M059J (cell line): ENCODE measurements around the gene NEURL1. TPM values are rescaled to one million over a fixed set of nuclear protein-coding genes. Genes with fewer than 3 reads are reported as not detected.

ENCODE experiments used
- DNase-seq: peaks from one replicate; pipeline ENCODE4 v3.0.0-alpha.2; 2012; ENCODE audit warnings: low read depth
- total RNA-seq: library from RNA; depleted of rRNA; stranded (reverse); fragments of >200 nt; shearing (Covaris generic); gene quantifications from 2 replicates; pipeline ENCODE4 v1.2.3, GENCODE V29; 2014

Gene NEURL1
- total RNA-seq, 1 experiment from 2014 or later: 19.9 TPM

DNA sequence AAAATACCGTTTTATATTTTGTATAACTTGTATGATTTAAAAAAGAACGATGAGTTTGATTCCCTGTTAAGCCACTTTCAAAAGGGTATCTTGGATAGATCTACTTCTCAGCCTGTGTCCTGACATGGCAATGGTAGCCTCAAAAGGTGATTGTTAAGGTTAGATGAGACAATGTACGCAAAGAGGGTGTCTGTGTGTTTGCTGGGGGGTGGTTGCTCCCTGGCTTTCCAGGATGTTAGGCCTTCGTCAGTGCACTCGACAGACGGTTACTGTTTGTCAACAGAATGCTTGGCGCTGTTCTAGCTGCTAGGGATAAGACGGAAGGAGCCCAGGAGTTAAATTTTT lies 90.3 kb downstream of the NEURL1 start:
- DNase-seq: no peak

DNA sequence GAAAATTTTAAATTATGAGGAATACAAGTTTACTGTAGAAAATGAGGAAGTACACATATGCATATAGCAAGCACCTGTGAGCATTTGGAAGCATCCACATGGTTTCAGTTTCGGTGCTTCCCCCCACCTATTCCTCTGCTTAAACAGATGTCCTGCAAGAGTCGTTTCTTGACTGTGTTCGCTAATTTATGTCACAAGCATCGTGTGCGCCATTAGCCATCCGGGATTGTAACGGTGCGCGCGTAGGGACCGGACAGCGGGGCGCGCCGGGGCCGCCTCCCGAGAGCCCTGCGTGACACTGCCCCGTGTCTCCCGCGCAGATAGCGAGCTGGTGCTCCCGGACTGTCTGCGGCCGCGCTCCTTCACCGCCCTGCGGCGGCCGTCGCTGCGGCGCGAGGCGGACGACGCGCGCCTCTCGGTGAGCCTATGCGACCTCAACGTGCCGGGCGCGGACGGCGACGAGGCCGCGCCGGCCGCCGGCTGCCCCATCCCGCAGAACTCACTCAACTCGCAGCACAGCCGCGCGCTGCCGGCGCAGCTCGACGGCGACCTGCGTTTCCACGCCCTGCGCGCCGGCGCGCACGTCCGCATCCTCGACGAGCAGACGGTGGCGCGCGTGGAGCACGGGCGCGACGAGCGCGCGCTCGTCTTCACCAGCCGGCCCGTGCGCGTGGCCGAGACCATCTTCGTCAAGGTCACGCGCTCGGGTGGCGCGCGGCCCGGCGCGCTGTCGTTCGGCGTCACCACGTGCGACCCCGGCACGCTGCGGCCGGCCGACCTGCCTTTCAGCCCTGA lies 90.9 kb downstream of the NEURL1 start:
- DNase-seq: no peak

GRCh38 chr10:103585011-103585405 lies 91.5 kb downstream of the NEURL1 start:
- DNase-seq: no peak

GRCh38 chr10:103587073-103587472 lies 93.6 kb downstream of the NEURL1 start:
- no peak for DNase-seq

DNA sequence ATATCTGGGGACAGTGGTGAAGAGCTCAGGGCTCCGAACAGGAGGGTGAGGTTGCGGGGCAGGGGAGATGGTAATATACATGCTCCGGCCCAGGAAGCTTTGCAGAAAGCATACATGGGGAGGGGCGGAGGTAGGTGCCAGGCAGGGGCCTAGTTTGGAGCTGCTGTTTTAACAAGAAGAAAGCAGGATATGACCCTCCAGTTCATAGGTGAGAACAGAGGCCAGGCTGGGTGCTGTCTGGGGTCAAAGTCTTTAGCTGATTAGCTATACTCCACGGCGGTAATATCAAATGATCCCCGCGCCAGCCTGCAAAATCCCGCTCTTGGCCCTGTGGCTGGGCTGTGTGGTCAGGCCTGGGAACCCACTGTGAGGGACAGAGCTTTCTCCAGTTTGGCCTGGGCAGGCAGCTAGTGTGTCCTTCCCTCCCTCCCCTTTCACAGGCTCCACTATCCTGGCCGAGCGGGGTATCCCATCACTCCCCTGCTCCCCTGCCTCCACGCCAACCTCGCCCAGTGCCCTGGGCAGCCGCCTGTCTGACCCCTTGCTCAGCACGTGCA lies 95.6 kb downstream of the NEURL1 start:
- DNase-seq: no peak

DNA sequence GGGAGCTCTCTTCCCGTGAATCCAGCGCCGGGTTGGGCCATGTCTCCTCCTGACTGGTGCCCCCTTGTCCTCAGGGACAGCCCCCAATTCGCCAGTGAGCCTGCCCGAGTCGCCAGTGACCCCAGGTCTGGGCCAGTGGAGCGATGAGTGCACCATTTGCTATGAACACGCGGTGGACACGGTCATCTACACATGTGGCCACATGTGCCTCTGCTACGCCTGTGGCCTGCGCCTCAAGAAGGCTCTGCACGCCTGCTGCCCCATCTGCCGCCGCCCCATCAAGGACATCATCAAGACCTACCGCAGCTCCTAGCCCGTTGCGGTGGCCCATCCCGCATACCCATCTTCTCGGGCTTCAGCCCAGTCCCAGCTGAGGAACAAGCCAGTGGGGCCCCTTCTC lies 96.6 kb downstream of the NEURL1 start:
- DNase-seq: no peak

GRCh38 chr10:103590744-103591291 lies 97.3 kb downstream of the NEURL1 start:
- no peak for DNase-seq

DNA sequence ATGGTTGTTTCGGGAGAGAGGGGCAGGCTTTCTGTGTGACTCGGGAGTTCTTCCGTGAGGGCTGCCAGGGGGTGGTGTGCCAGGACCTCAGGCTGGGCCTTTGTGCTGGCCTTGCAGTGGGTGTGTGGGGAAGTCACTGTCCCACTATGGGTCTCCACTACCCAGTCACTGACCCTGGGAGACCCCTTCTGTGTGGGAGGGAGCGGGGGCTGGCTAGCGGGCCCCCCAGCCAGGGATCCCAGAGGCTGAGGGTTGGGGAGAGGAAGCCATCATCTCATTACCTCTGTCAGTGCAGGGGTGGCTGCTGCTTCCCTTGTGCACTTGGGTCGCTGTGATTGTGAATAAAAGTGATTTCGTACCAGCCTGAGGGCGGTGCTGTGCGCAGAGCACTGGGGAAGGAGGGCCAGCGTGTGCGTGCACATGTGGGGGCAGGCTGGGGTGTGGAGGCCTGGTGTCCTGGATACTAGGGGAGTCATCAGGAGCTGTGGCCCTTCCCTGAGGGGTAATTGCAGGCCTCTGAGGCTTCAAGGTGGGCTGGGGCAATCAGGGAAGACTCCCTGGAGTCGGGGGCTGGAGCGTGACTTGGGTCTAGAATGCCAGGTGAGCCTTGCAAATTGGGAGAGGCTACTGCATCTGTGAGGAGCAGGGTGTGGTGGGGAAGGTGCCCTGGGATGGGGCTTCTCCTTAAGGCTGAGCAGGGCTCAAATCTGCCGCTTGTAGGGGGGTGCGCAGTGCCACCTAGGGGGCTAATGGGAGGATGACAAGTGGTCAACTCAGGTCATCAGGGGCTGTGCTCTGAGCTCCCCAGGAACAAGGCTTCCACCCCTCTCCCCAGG lies 98.9 kb downstream of the NEURL1 start:
- DNase-seq: peak; percentile 43

- no peak for DNase-seq
Measured at GRCh38 chr10:103593022-103593570, 99.6 kb downstream of the NEURL1 start.

GRCh38 chr10:103595933-103596726 lies 102.6 kb downstream of the NEURL1 start:
- DNase-seq: no peak

DNA sequence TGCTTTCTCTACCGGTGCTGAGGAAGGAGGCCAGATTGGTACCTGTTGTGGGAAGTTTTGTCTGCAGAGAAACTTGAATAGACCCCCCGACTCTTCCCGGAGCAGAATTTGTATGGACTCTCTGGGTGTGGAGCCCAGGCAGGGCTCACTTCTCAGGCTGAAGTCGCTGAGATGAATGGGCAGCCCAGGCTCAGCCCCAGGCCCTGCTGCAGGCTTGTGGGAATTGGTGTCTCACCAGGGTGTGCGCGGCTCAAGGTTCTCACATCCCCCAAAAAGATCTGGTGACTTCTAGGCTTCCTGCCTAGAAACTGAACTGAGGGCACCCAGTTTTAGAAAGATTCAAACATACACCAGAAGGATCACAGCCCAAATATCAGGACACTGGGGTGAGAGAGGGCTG lies 103.5 kb downstream of the NEURL1 start:
- no peak for DNase-seq

GRCh38 chr10:103598654-103599115 lies 105.2 kb downstream of the NEURL1 start:
- peak; percentile 58 for DNase-seq

DNA sequence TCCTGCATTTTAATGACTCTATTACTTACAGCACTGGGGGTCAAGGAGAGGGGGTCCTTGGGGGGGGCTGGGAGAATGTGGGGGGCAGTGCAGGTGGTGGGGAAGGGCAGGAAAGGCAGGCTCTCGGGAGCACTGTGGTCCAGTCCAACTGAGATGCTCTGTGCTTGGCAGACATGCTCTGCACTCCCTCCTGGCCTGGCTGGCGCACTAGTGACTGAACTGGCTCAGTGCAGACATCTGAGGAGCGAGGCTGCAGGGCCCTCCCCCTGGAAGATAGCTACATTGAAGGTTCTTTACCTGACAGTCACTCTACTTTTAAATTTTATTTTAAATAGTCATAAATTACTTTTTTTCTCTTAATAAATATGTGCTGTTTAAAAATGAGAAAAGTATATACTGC lies 105.7 kb downstream of the NEURL1 start:
- DNase-seq: no peak

- no peak for DNase-seq
Measured at GRCh38 chr10:103599907-103600306, 106.4 kb downstream of the NEURL1 start.

DNA sequence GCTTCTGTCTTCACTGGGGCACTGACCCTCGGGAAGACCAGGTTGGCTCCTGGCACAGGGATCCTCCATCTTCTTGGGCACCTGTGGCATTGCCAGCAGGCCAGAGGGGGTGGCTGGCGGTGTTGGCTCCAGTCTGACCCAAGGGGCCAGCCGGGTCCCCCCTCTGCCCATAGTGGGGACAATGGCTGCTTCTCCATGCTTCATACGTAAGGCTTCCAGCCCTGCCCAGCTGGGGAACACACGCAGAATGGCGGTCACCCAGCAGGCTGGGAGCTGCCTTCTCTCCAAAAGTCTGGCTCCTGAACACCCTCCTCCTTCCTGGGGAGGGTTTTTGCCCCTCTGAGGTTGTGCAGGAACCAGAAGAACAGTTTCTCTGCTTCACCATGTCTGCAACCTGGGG lies 106.8 kb downstream of the NEURL1 start:
- no peak for DNase-seq

DNA sequence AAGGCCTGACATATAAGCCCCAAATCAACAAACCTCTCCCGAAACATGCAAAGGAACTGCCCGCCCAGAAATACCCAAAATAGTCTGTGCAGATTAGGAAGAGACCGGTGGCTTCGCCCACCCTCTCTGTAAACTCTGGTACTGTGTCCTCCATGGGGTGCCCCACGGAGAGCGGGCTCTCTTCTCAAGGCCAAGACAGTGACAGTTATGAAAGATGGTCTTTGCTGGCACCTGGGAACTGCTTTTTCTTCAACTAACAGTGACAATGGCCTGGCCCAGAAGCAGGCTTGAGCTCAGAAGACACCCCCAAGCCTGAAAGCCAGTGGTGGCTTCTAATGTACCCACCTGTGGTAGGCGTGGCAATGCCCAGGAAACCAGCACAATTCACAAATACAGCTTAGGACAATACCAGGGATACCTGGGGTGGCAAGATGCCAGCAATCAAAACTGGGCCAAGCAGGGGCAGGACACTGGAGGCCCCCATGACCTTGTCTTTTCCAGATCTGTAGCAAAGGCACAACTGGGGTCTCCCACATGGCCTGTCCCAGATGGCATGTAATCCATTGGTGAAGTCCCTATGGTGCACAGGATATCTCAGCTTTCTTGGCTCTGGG lies 107.6 kb downstream of the NEURL1 start:
- DNase-seq: no peak

- DNase-seq: no peak
Measured at GRCh38 chr10:103602028-103602851, 108.7 kb downstream of the NEURL1 start.

DNA sequence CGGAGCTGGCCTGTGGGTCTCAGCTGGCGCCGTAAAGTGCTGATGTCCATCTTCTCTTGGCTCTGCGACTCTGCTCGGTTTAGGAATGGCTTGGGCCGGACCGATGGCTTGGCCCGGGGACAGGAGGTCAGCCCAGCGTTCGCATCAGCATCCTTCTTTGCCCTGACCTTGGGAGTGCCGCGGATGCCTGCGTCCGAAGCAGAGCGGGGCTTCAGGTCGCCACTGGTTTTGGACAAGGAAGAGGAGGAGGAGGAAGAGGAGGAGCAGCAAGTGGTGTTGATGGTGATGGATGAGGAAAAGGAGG lies 109.3 kb downstream of the NEURL1 start:
- DNase-seq: no peak

DNA sequence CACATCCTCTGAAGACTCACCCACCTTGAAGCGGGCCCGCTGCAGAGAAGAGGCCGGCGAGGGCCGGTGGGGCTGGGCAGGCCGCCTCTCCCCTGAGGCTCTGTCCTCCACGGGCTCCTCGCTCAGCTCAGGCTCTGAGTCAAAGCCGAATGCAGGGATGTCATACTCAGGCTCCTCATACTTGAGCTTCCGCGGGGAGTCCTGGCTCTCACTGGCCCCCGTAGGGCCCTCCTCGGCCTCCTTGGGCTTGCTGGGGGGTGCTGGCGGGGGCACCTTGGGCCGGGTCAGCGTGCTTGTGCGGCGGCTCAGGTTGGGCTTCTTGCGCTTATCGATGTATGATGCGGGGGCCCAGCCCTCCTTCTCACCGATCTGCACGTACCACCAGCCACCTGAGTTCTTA lies 109.9 kb downstream of the NEURL1 start:
- no peak for DNase-seq
